PFSK-1 (cell line): ENCODE data around the gene PTPRN2.

Source experiments
- FOXP2 ChIP-seq: optimal IDR thresholded peaks from 2 replicates; pipeline ENCODE3; 2011; ENCODE audit warnings: borderline replicate concordance, control low read depth, inconsistent platforms; ENCODE audit not compliant: insufficient read depth; ENCODE audit errors: extremely low read length, extremely low read depth
- POLR2AphosphoS5 ChIP-seq: IDR thresholded peaks from 2 replicates; pipeline ENCODE4 v1.6.1; 2012; ENCODE audit warnings: low read depth, mild to moderate bottlenecking, control low read depth, low read length, moderate library complexity
- REST ChIP-seq, 2 experiments: IDR thresholded peaks; 2 replicates each; pipeline versions ENCODE4 v1.6.1 to v1.8.0; 2011 to 2012; ENCODE audit warnings: low read depth in 2 of 2, low read length in 2 of 2, control low read depth in 1 of 2, inconsistent platforms in 1 of 2, mild to moderate bottlenecking in 1 of 2, moderate library complexity in 1 of 2; ENCODE audit not compliant: insufficient read depth in 1 of 2
- SIN3A ChIP-seq: IDR thresholded peaks from 2 replicates; pipeline ENCODE4 v1.6.1; 2012; ENCODE audit warnings: mild to moderate bottlenecking, low read length, moderate library complexity, borderline replicate concordance; ENCODE audit not compliant: insufficient read depth
- TAF1 ChIP-seq: IDR thresholded peaks from 2 replicates; pipeline ENCODE4 v1.6.1; 2012; ENCODE audit warnings: low read length, control low read depth, borderline replicate concordance; ENCODE audit not compliant: insufficient read depth

Gene PTPRN2

GRCh38 chr7:158299607-158300006, 288.0 kb downstream of the PTPRN2 start:
- TF ChIP-seq POLR2AphosphoS5, result no peak
- no peak for TF ChIP-seq SIN3A
- no peak for TF ChIP-seq TAF1
- no peak for TF ChIP-seq REST (IDR thresholded peaks at IDR 0.05; ENCODE audit: insufficient read depth in 1 of 2, low read depth in 2 of 2, low read length in 2 of 2)
- TF ChIP-seq FOXP2, result no peak

DNA sequence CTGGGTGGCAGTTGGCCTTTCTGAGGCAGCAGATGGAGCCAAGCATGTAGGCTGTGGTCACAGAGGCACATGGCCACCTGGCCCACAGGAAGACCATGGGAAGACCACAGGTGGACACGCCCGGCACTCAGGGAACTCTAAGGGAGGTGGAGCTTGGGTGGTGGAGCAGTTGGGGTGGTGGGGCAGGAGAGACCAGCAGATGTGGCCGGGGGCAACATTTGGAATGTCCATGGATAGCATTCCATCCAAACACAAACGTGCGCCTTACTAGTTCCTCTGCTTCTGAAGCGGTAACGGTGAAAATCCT, 290.9 kb downstream of the PTPRN2 start:
- TF ChIP-seq FOXP2 (no peak), POLR2AphosphoS5 (no peak), SIN3A (no peak), REST (IDR thresholded peaks at IDR 0.05; ENCODE audit: insufficient read depth in 1 of 2, low read depth in 2 of 2, low read length in 2 of 2) (no peak), TAF1 (no peak)

DNA sequence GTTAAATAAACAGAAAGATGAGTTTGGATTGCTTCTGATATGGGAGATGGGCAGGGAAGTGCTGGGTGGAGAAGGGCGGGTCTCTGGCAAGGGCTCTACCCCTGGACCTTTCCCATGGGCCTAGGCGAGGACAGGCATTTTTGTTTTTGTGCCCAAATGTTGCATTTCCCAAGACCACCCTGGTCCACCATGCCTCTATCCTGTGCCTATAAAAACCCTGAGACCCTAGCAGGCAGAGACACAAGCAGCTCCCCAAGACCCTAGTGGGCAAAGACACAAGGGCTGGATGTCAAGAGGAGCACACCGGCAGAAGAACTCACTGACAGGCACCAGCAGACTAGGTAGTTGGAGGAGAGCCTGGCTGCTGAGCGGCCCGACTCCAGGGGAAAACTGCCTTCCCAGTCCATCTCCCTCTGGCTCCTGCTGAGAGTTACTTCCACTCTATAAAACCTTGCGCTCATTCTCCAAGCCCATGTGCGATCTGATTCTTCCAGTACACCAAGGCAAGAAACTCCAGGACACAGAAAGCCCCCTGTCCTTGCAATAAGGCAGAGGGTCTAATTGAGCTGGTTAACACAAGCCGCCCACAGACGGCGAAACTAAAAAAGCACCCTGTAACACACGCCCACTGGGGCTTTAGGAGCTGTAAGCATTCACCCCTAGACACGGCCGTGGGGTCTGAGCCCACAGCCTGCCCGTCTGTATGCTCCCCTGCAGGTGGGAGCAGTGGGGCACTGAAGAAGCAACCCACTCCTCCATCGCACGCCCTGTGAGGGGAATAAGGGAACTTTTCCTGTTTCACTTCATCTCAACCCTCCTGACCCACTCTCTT, 291.4 kb downstream of the PTPRN2 start:
- no peak for TF ChIP-seq SIN3A
- TF ChIP-seq POLR2AphosphoS5, result no peak
- no peak for TF ChIP-seq FOXP2
- TF ChIP-seq REST (IDR thresholded peaks at IDR 0.05; ENCODE audit: insufficient read depth in 1 of 2, low read depth in 2 of 2, low read length in 2 of 2), result no peak
- TF ChIP-seq TAF1, result no peak

DNA sequence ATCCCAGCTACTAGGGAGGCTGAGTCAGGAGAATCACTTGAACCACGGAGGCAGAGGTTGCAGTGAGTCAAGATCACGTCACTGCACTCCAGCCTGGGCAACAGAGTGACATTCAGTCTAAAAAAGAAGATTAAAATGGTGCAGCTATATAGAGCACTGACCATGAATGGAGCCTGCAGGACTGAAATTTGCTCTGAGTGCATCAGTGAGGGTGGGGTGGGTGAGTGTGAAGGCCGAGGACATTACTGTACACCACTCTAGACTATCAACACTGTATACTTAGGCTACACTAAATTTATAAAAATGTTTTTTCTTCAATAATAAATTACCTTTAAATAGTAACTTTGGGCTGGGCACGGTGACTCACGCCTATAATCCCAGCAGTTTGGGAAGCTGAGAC, 294.7 kb downstream of the PTPRN2 start:
- TF ChIP-seq SIN3A (no peak), FOXP2 (no peak), REST (IDR thresholded peaks at IDR 0.05; ENCODE audit: insufficient read depth in 1 of 2, low read depth in 2 of 2, low read length in 2 of 2) (no peak), TAF1 (no peak), POLR2AphosphoS5 (no peak)

DNA sequence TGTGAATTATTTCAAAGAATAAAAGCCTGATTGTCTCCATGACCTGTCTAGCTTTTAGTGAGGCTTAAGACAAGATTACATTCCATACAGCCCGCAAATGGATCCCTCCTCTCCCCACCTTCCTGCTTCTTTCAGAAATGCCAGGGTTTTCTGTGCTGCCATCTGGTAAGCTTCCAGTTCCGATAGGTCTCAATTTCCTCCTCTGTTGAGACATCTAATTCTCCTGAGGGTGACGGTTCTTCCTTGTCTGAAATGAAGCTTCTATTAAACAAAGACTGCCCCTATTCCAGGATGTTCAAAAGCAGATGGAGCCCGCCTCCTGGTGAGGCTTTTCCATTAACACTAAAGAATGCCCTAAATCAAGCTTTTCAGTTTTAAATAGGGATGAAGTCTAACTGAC, 295.6 kb downstream of the PTPRN2 start:
- TF ChIP-seq FOXP2 (no peak), POLR2AphosphoS5 (no peak), REST (IDR thresholded peaks at IDR 0.05; ENCODE audit: insufficient read depth in 1 of 2, low read depth in 2 of 2, low read length in 2 of 2) (no peak), SIN3A (no peak), TAF1 (no peak)
